Brain microvascular endothelial cell (primary cell): ENCODE data around the gene APELA.

ENCODE experiments used
- DNase-seq: peaks from one replicate; pipeline ENCODE4 v3.0.0-alpha.2; 2020
- H3K27ac ChIP-seq: fragments of 250-450 bp; sonication (Bioruptor Pico); 2 replicates; pipeline ENCODE4 v1.5.1; 2020; ENCODE audit warnings: mild to moderate bottlenecking, moderate library complexity
- H3K27me3 ChIP-seq: fragments of 250-450 bp; sonication (Bioruptor Pico); replicated peaks from 2 replicates; pipeline ENCODE4 v1.5.1; 2020; ENCODE audit warnings: mild to moderate bottlenecking
- H3K36me3 ChIP-seq: fragments of 250-450 bp; sonication (Bioruptor Pico); replicated peaks from 2 replicates; pipeline ENCODE4 v1.5.1; 2020; ENCODE audit warnings: mild to moderate bottlenecking
- H3K4me3 ChIP-seq: 2 replicates; pipeline ENCODE4 v1.5.1; 2011; ENCODE audit warnings: low read depth, mild to moderate bottlenecking, control low read depth, low read length, moderate library complexity
- in situ Hi-C: cut with HindIII; loops from 2 replicates; pipeline ENCODE4 v1.10.0; 2017; ENCODE audit warnings: low sequenced_read_pairs, low pct_ligation_motif_present
- TF ChIP-seq, protein P1 (sequence below): IDR thresholded peaks from 2 replicates; pipeline ENCODE4 v1.5.1; 2011; ENCODE audit warnings: low read depth, mild to moderate bottlenecking, moderate library complexity, low read length, control low read depth, inconsistent platforms; ENCODE audit errors: missing control alignments

APELA gene

DNA sequence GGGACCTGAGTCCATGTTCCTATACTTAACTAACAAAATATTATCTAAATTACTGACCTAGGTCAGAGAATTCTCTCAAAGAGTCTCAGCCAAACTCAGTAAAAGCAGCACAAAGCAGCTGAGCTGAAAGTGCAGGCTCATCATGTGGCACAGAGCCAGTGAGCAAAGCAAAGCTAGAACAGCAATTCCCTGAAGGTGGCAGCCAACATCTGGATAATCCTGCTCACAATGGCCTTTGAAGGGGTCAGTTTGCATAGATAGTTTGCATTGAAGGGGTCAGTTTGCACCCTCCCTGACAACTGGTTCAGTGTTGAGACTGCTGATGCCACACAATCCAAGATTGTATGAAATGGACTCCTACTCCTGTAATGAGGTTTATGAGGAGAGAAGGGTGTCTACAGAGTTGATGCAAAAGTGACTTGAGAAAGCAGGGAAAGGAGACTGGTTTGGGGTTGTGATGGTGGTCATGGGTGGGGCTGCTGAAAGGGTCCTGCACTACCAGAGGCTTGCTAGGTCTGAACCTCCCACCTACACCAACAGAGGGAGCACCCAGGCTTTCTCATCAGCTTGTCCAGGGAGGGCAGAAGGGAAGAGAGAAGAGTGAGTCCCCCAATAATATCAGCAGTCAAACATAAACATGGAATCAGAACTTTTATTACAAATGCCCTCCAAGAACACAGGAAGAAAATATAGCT is 60.7 kb downstream of the APELA start:
- Histone ChIP-seq H3K4me3 (no peak overlapping the region), H3K27ac (no peak overlapping the region), H3K27me3 (no peaks in the 10 kb centered on the region), H3K36me3 (no peaks in the 10 kb centered on the region)
- TF ChIP-seq, protein P1, sequence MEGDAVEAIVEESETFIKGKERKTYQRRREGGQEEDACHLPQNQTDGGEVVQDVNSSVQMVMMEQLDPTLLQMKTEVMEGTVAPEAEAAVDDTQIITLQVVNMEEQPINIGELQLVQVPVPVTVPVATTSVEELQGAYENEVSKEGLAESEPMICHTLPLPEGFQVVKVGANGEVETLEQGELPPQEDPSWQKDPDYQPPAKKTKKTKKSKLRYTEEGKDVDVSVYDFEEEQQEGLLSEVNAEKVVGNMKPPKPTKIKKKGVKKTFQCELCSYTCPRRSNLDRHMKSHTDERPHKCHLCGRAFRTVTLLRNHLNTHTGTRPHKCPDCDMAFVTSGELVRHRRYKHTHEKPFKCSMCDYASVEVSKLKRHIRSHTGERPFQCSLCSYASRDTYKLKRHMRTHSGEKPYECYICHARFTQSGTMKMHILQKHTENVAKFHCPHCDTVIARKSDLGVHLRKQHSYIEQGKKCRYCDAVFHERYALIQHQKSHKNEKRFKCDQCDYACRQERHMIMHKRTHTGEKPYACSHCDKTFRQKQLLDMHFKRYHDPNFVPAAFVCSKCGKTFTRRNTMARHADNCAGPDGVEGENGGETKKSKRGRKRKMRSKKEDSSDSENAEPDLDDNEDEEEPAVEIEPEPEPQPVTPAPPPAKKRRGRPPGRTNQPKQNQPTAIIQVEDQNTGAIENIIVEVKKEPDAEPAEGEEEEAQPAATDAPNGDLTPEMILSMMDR: peak; percentile 55
- in situ Hi-C loops: no loop called here
- DNase-seq: peak; percentile 22

- no peaks in the 10 kb centered on the region for H3K36me3 ChIP-seq
- in situ Hi-C loops: no loop called here
- no peak for DNase-seq
- H3K27ac ChIP-seq: no peak overlapping the region
- H3K4me3 ChIP-seq: no peak overlapping the region
- H3K27me3 ChIP-seq: no peaks in the 10 kb centered on the region
- TF ChIP-seq, protein P1: no peak
Observed at GRCh38 chr4:164943192-164943591, 66.2 kb downstream of the APELA start.

DNA sequence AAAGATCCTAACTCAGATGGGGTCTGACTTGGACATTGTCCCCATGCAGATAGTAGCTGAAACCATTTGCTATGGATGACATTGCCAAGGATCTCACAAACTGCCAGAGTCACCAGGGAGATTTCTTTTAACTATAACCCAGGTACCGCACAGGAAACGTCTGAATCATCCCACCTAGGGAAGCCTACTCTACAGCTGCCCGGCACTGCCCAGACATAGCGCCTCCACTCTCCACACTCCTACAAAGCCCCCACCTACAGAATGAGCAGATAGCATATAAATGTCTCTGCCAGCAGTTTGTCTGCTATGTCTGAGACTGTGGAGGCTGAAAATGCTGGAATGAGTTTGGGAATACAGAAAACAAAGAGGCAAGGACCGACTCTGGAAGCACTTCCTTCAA is 68.2 kb downstream of the APELA start:
- TF ChIP-seq, protein P1: no peak
- H3K36me3 ChIP-seq: no peaks in the 10 kb centered on the region
- no peak overlapping the region for H3K4me3 ChIP-seq
- H3K27ac ChIP-seq: no peak overlapping the region
- no peaks in the 10 kb centered on the region for H3K27me3 ChIP-seq
- no peak for DNase-seq
- in situ Hi-C loops: no loop called here

GRCh38 chr4:164946810-164947209 is 69.8 kb downstream of the APELA start:
- in situ Hi-C loops: no loop called here
- TF ChIP-seq, protein P1: no peak
- Histone ChIP-seq H3K4me3 (no peak overlapping the region), H3K36me3 (no peaks in the 10 kb centered on the region), H3K27ac (no peak overlapping the region), H3K27me3 (no peaks in the 10 kb centered on the region)
- DNase-seq: no peak
